Activated CD4-positive, alpha-beta memory T cell treated with anti-CD3 and anti-CD28 coated beads, Interleukin-2, amount 10 ng/mL, durations not matched to agents 7 days and 5 days (primary cell): ENCODE results near the gene ZBTB7B. TPM values are rescaled to one million over a fixed set of nuclear protein-coding genes. Genes with fewer than 3 reads are reported as not detected.

Experiments
- CTCF ChIA-PET: fragments of 350-600 bp; sonication (Branson Sonifier 250); formaldehyde crosslinking; loops from one replicate; lab custom pipeline; 2021; ENCODE audit warnings: antibody characterized with exemption, inconsistent platforms; lab: Charles Lee
- POLR2A ChIA-PET: fragments of 350-600 bp; sonication (Branson Sonifier 250); formaldehyde crosslinking; loops from one replicate; lab custom pipeline; 2021; ENCODE audit warnings: antibody characterized with exemption; lab: Charles Lee
- DNase-seq: peaks from one replicate; pipeline ENCODE4 v3.0.0-alpha.2; 2020
- H3K27ac Mint-ChIP-seq: one replicate; pipeline ENCODE4 v1.8.0; 2021; ENCODE audit warnings: mild to moderate bottlenecking, mixed read lengths
- H3K27me3 Mint-ChIP-seq: one replicate; pipeline ENCODE4 v1.8.0; 2021; ENCODE audit warnings: mixed read lengths
- H3K36me3 Mint-ChIP-seq: one replicate; pipeline ENCODE4 v1.8.0; 2021; ENCODE audit warnings: low read depth, mixed read lengths
- H3K4me1 Mint-ChIP-seq: one replicate; pipeline ENCODE4 v1.8.0; 2021; ENCODE audit warnings: mixed read lengths
- H3K4me3 Mint-ChIP-seq: one replicate; pipeline ENCODE4 v1.8.0; 2021; ENCODE audit warnings: mild to moderate bottlenecking, mixed read lengths
- H3K9me3 Mint-ChIP-seq: one replicate; pipeline ENCODE4 v1.8.0; 2021; ENCODE audit warnings: mixed read lengths
- total RNA-seq, 2 experiments: library from RNA; stranded (reverse); gene quantifications; one replicate each; pipeline ENCODE4 v1.2.3, GENCODE V29; 2021

ZBTB7B gene
- total RNA-seq, 2 experiments from 2014 or later: 151 to 152 TPM

GRCh38 chr1:155000411-155000725, 2.2 kb upstream of the ZBTB7B start:
- Mint-ChIP-seq H3K9me3 (no peaks in the 10 kb centered on the region), H3K36me3 (peaks cover 16% of the 10 kb centered on the region), H3K27ac (peak overlapping the region; percentile 91), H3K4me1 (peaks cover 44% of the 10 kb centered on the region), H3K27me3 (no peaks in the 10 kb centered on the region), H3K4me3 (peak overlapping the region; percentile 90)
- peak; percentile 39 for DNase-seq
- ChIA-PET CTCF (interaction anchor here (0.6 to 11.4 kb wide), 12 partner anchors 8 to 61 kb away, joined by 3 to 139 read pairs (median 15); partner anchors contain the start of genes CKS1B, FLAD1, PBXIP1 and PYGO2), POLR2A (interaction anchor here (1.0 to 13.2 kb wide), 9 partner anchors 13 to 64 kb away, joined by 3 to 203 read pairs (median 10); partner anchors contain the start of genes ADAM15, CKS1B, FLAD1 and PBXIP1)

- peaks cover 19% of the 10 kb centered on the region for H3K36me3 Mint-ChIP-seq
- POLR2A ChIA-PET: interaction anchor here (1.0 to 13.2 kb wide), 8 partner anchors 13 to 45 kb away, joined by 3 to 203 read pairs (median 12); partner anchors contain the start of genes CKS1B, FLAD1, PBXIP1 and PYGO2
- CTCF ChIA-PET: interaction anchor here (0.6 to 11.4 kb wide), 9 partner anchors 7 to 441 kb away, joined by 3 to 139 read pairs (median 6); partner anchors contain the start of genes FLAD1 and PYGO2
- peak overlapping the region; percentile 91 for H3K27ac Mint-ChIP-seq
- H3K27me3 Mint-ChIP-seq: no peaks in the 10 kb centered on the region
- H3K4me3 Mint-ChIP-seq: peak overlapping the region; percentile 90
- peak; percentile 86 for DNase-seq
- peaks cover 47% of the 10 kb centered on the region for H3K4me1 Mint-ChIP-seq
- no peaks in the 10 kb centered on the region for H3K9me3 Mint-ChIP-seq
Measured at GRCh38 chr1:155000726-155001424, 1.7 kb upstream of the ZBTB7B start.

GRCh38 chr1:155001425-155001674, 1.3 kb upstream of the ZBTB7B start:
- peaks cover 20% of the 10 kb centered on the region for H3K36me3 Mint-ChIP-seq
- H3K4me1 Mint-ChIP-seq: peaks cover 51% of the 10 kb centered on the region
- H3K27ac Mint-ChIP-seq: peak overlapping the region; percentile 91
- no peaks in the 10 kb centered on the region for H3K9me3 Mint-ChIP-seq
- DNase-seq: no peak
- CTCF ChIA-PET: interaction anchor here (1.0 to 11.4 kb wide), 4 partner anchors 14 to 442 kb away, joined by 3 to 139 read pairs (median 5); partner anchors contain the start of gene FLAD1
- POLR2A ChIA-PET: interaction anchor here (1.2 to 13.2 kb wide), 5 partner anchors 12 to 27 kb away, joined by 3 to 203 read pairs (median 12); partner anchors contain the start of genes CKS1B and FLAD1
- peak overlapping the region; percentile 90 for H3K4me3 Mint-ChIP-seq
- no peaks in the 10 kb centered on the region for H3K27me3 Mint-ChIP-seq

- Mint-ChIP-seq H3K36me3 (peaks cover 22% of the 10 kb centered on the region), H3K4me1 (peaks cover 56% of the 10 kb centered on the region), H3K9me3 (no peaks in the 10 kb centered on the region), H3K27me3 (no peaks in the 10 kb centered on the region), H3K27ac (peak overlapping the region; percentile 91), H3K4me3 (peak overlapping the region; percentile 90)
- ChIA-PET CTCF (interaction anchor here (0.7 to 11.4 kb wide), 6 partner anchors 13 to 442 kb away, joined by 3 to 139 read pairs (median 4); partner anchors contain the start of genes FLAD1 and PMVK), POLR2A (interaction anchor here (0.8 to 13.2 kb wide), 6 partner anchors 12 to 395 kb away, joined by 3 to 203 read pairs (median 8); partner anchors contain the start of genes CKS1B and FLAD1)
- DNase-seq: peak; percentile 99
Measured at GRCh38 chr1:155001675-155002463, 733 bp upstream of the ZBTB7B start.

- Mint-ChIP-seq H3K4me1 (peaks cover 56% of the 10 kb centered on the region), H3K36me3 (peaks cover 22% of the 10 kb centered on the region), H3K27me3 (no peaks in the 10 kb centered on the region)
Measured at GRCh38 chr1:155003227-155003765, 694 bp downstream of the ZBTB7B start.

GRCh38 chr1:155003766-155004351, 1.3 kb downstream of the ZBTB7B start:
- peaks cover 23% of the 10 kb centered on the region for H3K36me3 Mint-ChIP-seq
- no peaks in the 10 kb centered on the region for H3K9me3 Mint-ChIP-seq
- ChIA-PET POLR2A (interaction anchor here (0.9 to 13.2 kb wide), 4 partner anchors 10 to 30 kb away, joined by 3 to 203 read pairs (median 8); partner anchors contain the start of gene CKS1B), CTCF (interaction anchor here (6.2 kb wide), 1 partner anchor 14 kb away, joined by 39 read pairs; no protein-coding TSS in a partner anchor)
- H3K4me1 Mint-ChIP-seq: peaks cover 56% of the 10 kb centered on the region
- no peaks in the 10 kb centered on the region for H3K27me3 Mint-ChIP-seq
- peak; percentile 50 for DNase-seq
- H3K4me3 Mint-ChIP-seq: peak overlapping the region; percentile 90
- peak overlapping the region; percentile 90 for H3K27ac Mint-ChIP-seq

More at GRCh38 chr1:155003227-155003765, 694 bp downstream of the ZBTB7B start:
- Mint-ChIP-seq H3K4me3 (peak overlapping the region; percentile 90), H3K27ac (peak overlapping the region; percentile 90), H3K9me3 (no peaks in the 10 kb centered on the region)
- ChIA-PET CTCF (interaction anchor here (6.2 kb wide), 1 partner anchor 14 kb away, joined by 39 read pairs; no protein-coding TSS in a partner anchor), POLR2A (interaction anchor here (1.7 to 13.2 kb wide), 2 partner anchors 10 to 29 kb away, joined by 12 to 203 read pairs; partner anchors contain the start of gene CKS1B)
- peak; percentile 26 for DNase-seq

GRCh38 chr1:155004352-155005075, 1.9 kb downstream of the ZBTB7B start:
- Mint-ChIP-seq H3K36me3 (peaks cover 30% of the 10 kb centered on the region), H3K4me3 (peak overlapping the region; percentile 90), H3K27me3 (no peaks in the 10 kb centered on the region), H3K27ac (peak overlapping the region; percentile 90), H3K4me1 (peaks cover 52% of the 10 kb centered on the region), H3K9me3 (no peaks in the 10 kb centered on the region)
- no peak for DNase-seq
- ChIA-PET POLR2A (interaction anchor here (0.6 to 13.2 kb wide), 5 partner anchors 9 to 44 kb away, joined by 3 to 203 read pairs (median 3); partner anchors contain the start of gene CKS1B), CTCF (interaction anchor here (6.2 kb wide), 1 partner anchor 13 kb away, joined by 39 read pairs; no protein-coding TSS in a partner anchor)

- Mint-ChIP-seq H3K27me3 (no peaks in the 10 kb centered on the region), H3K27ac (peak overlapping the region; percentile 90), H3K4me3 (peak overlapping the region; percentile 50), H3K9me3 (no peaks in the 10 kb centered on the region), H3K4me1 (peaks cover 51% of the 10 kb centered on the region), H3K36me3 (peaks cover 38% of the 10 kb centered on the region)
- POLR2A ChIA-PET: interaction anchor here (0.6 to 13.2 kb wide), 10 partner anchors 8 to 69 kb away, joined by 3 to 203 read pairs (median 6); partner anchors contain the start of genes FLAD1, PMVK and PYGO2
- DNase-seq: peak; percentile 39
- CTCF ChIA-PET: interaction anchor here (6.2 kb wide), 1 partner anchor 12 kb away, joined by 39 read pairs; no protein-coding TSS in a partner anchor
Measured at GRCh38 chr1:155005076-155006011, 2.7 kb downstream of the ZBTB7B start.

- H3K4me1 Mint-ChIP-seq: peaks cover 60% of the 10 kb centered on the region
- peak overlapping the region; percentile 90 for H3K27ac Mint-ChIP-seq
Measured at GRCh38 chr1:155006601-155007101, 4.0 kb downstream of the ZBTB7B start.

More at GRCh38 chr1:155006601-155007101, 4.0 kb downstream of the ZBTB7B start:
- ChIA-PET CTCF (interaction anchor here (0.7 to 6.2 kb wide), 7 partner anchors 11 to 166 kb away, joined by 3 to 39 read pairs (median 4); partner anchors contain the start of genes FLAD1, KRTCAP2 and PBXIP1), POLR2A (interaction anchor here (1.0 to 14.7 kb wide), 9 partner anchors 8 to 70 kb away, joined by 3 to 203 read pairs (median 9); partner anchors contain the start of genes CKS1B, FLAD1, LENEP and PMVK)
- H3K36me3 Mint-ChIP-seq: peaks cover 44% of the 10 kb centered on the region
- DNase-seq: peak; percentile 58
- peak overlapping the region; percentile 50 for H3K4me3 Mint-ChIP-seq
- H3K9me3 Mint-ChIP-seq: no peaks in the 10 kb centered on the region
- H3K27me3 Mint-ChIP-seq: no peaks in the 10 kb centered on the region
